CD14-positive monocyte (primary cell): ENCODE data around the gene RWDD1. TPM values are rescaled to one million over a fixed set of nuclear protein-coding genes. Genes with fewer than 3 reads are reported as not detected.

ENCODE experiments used
- DNase-seq, 3 donors: peaks; one replicate each; pipeline ENCODE4 v3.0.0-alpha.2; 2011 to 2022
- H2AFZ ChIP-seq: 2 replicates; pipeline ENCODE4 v1.6.0; 2012; ENCODE audit warnings: mild to moderate bottlenecking, low read depth, low read length, inconsistent platforms; ENCODE audit not compliant: insufficient read depth, poor library complexity, severe bottlenecking
- H3K27ac ChIP-seq, 2 donors: 1 replicate in 1 of 2; 2 replicates in 1 of 2; pipeline ENCODE4 v1.5.1; 2012 to 2013; ENCODE audit warnings: low read length in 2 of 2, control low read depth in 1 of 2, inconsistent platforms in 1 of 2, low read depth in 1 of 2, mild to moderate bottlenecking in 1 of 2
- H3K27me3 ChIP-seq, 2 donors: one replicate each; pipeline versions ENCODE4 v1.6.0 to v1.6.1; 2011 to 2013; ENCODE audit warnings: low read length in 2 of 2; ENCODE audit not compliant: control insufficient read depth in 2 of 2, insufficient read depth in 2 of 2
- H3K36me3 ChIP-seq, 2 donors: replicated peaks in 1 of 2; 1 replicate in 1 of 2; 2 replicates in 1 of 2; pipeline versions ENCODE4 v1.5.1 to v1.6.1; 2012 to 2013; ENCODE audit warnings: low read length in 2 of 2, control low read depth in 1 of 2, inconsistent platforms in 1 of 2, mild to moderate bottlenecking in 1 of 2; ENCODE audit not compliant: insufficient read depth in 2 of 2, control insufficient read depth in 1 of 2
- H3K4me1 ChIP-seq, 2 donors: 1 replicate in 1 of 2; 2 replicates in 1 of 2; pipeline versions ENCODE4 v1.5.1 to v1.6.1; 2012 to 2013; ENCODE audit warnings: low read length in 2 of 2, control low read depth in 1 of 2, inconsistent platforms in 1 of 2, mild to moderate bottlenecking in 1 of 2, moderate library complexity in 1 of 2; ENCODE audit not compliant: insufficient read depth in 2 of 2, control insufficient read depth in 1 of 2
- H3K4me2 ChIP-seq: replicated peaks from 2 replicates; pipeline ENCODE3; 2012; ENCODE audit warnings: low read length, moderate library complexity, mild to moderate bottlenecking; ENCODE audit not compliant: poor library complexity, severe bottlenecking; ENCODE audit errors: extremely low read depth
- H3K4me3 ChIP-seq, 3 experiments: fragments of 200-600 bp in 1 of 3; sonication (generic) in 1 of 3; replicated peaks in 1 of 3; 1 replicate in 2 of 3; 2 replicates in 1 of 3; pipeline ENCODE4 v1.5.1; 2011 to 2013; ENCODE audit warnings: low read length in 3 of 3, mild to moderate bottlenecking in 3 of 3, control low read depth in 2 of 3, low read depth in 2 of 3, inconsistent platforms in 1 of 3, moderate library complexity in 1 of 3
- H3K79me2 ChIP-seq: 2 replicates; pipeline ENCODE4 v1.6.0; 2012; ENCODE audit warnings: mild to moderate bottlenecking, control low read depth, inconsistent platforms, low read length, moderate library complexity; ENCODE audit not compliant: insufficient read depth
- H3K9ac ChIP-seq: 2 replicates; pipeline ENCODE4 v1.6.0; 2017; ENCODE audit warnings: low read length, mild to moderate bottlenecking; ENCODE audit not compliant: insufficient read depth, poor library complexity, severe bottlenecking
- H3K9me3 ChIP-seq, 2 donors: replicated peaks in 1 of 2; 1 replicate in 1 of 2; 2 replicates in 1 of 2; pipeline versions ENCODE4 v1.5.1 to v1.6.1; 2012 to 2013; ENCODE audit warnings: low read length in 2 of 2, control low read depth in 1 of 2; ENCODE audit not compliant: control insufficient read depth in 1 of 2, insufficient read depth in 1 of 2
- H4K20me1 ChIP-seq: 2 replicates; pipeline ENCODE4 v1.6.0; 2012; ENCODE audit warnings: mild to moderate bottlenecking, low read length, control low read depth, moderate library complexity; ENCODE audit not compliant: insufficient read depth
- H3K27ac Mint-ChIP-seq, 7 donors: one replicate each; pipeline ENCODE4 v1.8.0; 2020; ENCODE audit warnings: mild to moderate bottlenecking in 7 of 7, mixed read lengths in 7 of 7, moderate library complexity in 6 of 7, inconsistent platforms in 2 of 7
- H3K27me3 Mint-ChIP-seq, 3 donors: one replicate each; pipeline ENCODE4 v1.8.0; 2021 to 2022; ENCODE audit warnings: low read depth in 3 of 3, mild to moderate bottlenecking in 3 of 3, mixed read lengths in 3 of 3, moderate library complexity in 3 of 3, inconsistent platforms in 1 of 3
- H3K36me3 Mint-ChIP-seq, 2 donors: one replicate each; pipeline ENCODE4 v1.8.0; 2020; ENCODE audit warnings: mixed read lengths in 2 of 2, inconsistent platforms in 1 of 2, mild to moderate bottlenecking in 1 of 2
- H3K4me1 Mint-ChIP-seq: one replicate; pipeline ENCODE4 v1.8.0; 2020; ENCODE audit warnings: mild to moderate bottlenecking, mixed read lengths
- H3K4me3 Mint-ChIP-seq, 2 donors: one replicate each; pipeline ENCODE4 v1.8.0; 2020; ENCODE audit warnings: mild to moderate bottlenecking in 2 of 2, mixed read lengths in 2 of 2, moderate library complexity in 1 of 2
- H3K9me3 Mint-ChIP-seq, 7 donors: one replicate each; pipeline ENCODE4 v1.8.0; 2020 to 2022; ENCODE audit warnings: mixed read lengths in 7 of 7, mild to moderate bottlenecking in 6 of 7, moderate library complexity in 6 of 7, inconsistent platforms in 2 of 7
- WGBS: methylation state at CpG from one replicate; pipeline ENCODE4 v1.1.5; 2013; ENCODE audit warnings: missing lambda C conversion rate; ENCODE audit not compliant: insufficient coverage; 5-methylcytosine and 5-hydroxymethylcytosine counted together
- intact Hi-C, 2 donors: fragments of 100-400 bp; cut with micrococcal nuclease; formaldehyde crosslinking; loops; one replicate each; pipeline versions ENCODE4 v1.15.0 to v1.15.1; 2023
- polyA plus RNA-seq, 3 donors: library from polyadenylated mRNA; depleted of rRNA in 1 of 3; unstranded in 2 of 3; stranded (reverse) in 1 of 3; fragments of 300-500 nt in 2 of 3; fragments of >200 nt in 1 of 3; fragmentation: Illumina TruSeq in 2 of 3; gene quantifications; 1 replicate in 2 of 3; 2 replicates in 1 of 3; pipeline ENCODE4 v1.2.3, GENCODE V29; 2012 to 2021
- TF ChIP-seq, protein P1 (sequence below): fragments of 200-600 bp; IDR thresholded peaks from one replicate; pipeline ENCODE4 v1.8.0; 2022; ENCODE audit warnings: antibody characterized with exemption, mild to moderate bottlenecking

The RWDD1 gene
- polyA plus RNA-seq, 3 donors = 11.8 to 45.5 (median 34.7) TPM

DNA sequence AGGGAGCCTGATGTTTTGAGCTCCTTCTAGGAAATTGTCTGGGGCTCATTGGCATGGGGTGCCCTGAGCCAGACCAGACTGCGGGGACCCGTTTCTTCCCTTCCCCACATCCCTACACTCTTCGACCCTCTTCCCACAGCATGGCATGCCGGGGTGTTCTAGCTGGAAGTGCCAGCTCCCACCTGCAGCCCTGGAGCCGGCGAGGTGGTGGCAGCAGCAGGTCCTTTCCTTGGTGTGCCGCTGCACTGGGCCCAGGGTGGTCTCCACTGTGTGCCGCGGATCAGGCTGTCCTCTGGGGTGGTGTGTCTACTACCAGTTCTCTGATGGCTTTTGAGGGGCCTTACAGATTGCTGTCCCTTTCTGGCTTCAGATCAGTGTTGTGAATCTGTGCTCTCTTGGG lies 7.5 kb upstream of the RWDD1 start:
- Histone ChIP-seq H3K9ac (no peak overlapping the region), H3K4me2 (no peak overlapping the region), H3K4me3 (no peak overlapping the region), H3K4me1 (peaks cover 14 to 18% of the 10 kb centered on the region in 2 donors), H3K36me3 (no peaks in the 10 kb centered on the region), H3K27me3 (no peaks in the 10 kb centered on the region), H4K20me1 (no peaks in the 10 kb centered on the region), H3K9me3 (peaks cover 5 to 8% of the 10 kb centered on the region in 2 donors), H3K79me2 (no peaks in the 10 kb centered on the region), H3K27ac (no peak overlapping the region), H2AFZ (no peak overlapping the region)
- H3K4me1 Mint-ChIP-seq = peaks cover 24% of the 10 kb centered on the region
- H3K9me3 Mint-ChIP-seq = peaks cover 3 to 9% (median 6%) of the 10 kb centered on the region in 7 donors
- WGBS = 95% methylated on average over 7 of the region's 9 CpGs
- H3K27ac Mint-ChIP-seq = peak overlapping the region in 1 of 7 donors; percentile 10
- intact Hi-C loops = no loop called here
- TF ChIP-seq, protein P1, sequence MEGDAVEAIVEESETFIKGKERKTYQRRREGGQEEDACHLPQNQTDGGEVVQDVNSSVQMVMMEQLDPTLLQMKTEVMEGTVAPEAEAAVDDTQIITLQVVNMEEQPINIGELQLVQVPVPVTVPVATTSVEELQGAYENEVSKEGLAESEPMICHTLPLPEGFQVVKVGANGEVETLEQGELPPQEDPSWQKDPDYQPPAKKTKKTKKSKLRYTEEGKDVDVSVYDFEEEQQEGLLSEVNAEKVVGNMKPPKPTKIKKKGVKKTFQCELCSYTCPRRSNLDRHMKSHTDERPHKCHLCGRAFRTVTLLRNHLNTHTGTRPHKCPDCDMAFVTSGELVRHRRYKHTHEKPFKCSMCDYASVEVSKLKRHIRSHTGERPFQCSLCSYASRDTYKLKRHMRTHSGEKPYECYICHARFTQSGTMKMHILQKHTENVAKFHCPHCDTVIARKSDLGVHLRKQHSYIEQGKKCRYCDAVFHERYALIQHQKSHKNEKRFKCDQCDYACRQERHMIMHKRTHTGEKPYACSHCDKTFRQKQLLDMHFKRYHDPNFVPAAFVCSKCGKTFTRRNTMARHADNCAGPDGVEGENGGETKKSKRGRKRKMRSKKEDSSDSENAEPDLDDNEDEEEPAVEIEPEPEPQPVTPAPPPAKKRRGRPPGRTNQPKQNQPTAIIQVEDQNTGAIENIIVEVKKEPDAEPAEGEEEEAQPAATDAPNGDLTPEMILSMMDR = no peak
- peaks cover 6 to 12% (median 9%) of the 10 kb centered on the region in 3 donors for H3K27me3 Mint-ChIP-seq
- H3K4me3 Mint-ChIP-seq = no peak overlapping the region
- no peaks in the 10 kb centered on the region for H3K36me3 Mint-ChIP-seq
- no peak for DNase-seq

DNA sequence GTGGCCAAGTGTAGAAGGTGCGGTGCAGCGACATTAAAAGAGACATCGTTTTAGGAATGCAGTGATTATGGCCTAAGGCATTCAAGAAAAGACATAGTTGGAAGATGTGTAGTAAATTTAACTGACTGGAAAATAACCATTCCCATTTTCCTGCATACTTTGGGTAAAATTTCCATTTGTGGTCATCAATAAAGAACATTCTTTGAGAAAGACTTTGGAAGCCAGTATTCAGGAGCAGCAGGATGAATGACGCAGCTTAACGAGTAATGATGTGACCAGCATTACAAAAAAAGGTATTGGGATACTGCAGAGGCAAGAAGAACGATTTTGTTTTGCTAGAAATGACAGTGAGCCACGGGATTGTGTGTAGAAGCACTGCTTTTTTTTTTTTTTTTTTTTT lies 7.0 kb upstream of the RWDD1 start:
- Mint-ChIP-seq H3K4me1 (peaks cover 29% of the 10 kb centered on the region), H3K36me3 (no peaks in the 10 kb centered on the region), H3K4me3 (no peak overlapping the region), H3K9me3 (peaks cover 3 to 9% (median 6%) of the 10 kb centered on the region in 7 donors), H3K27me3 (peaks cover 6 to 12% (median 9%) of the 10 kb centered on the region in 3 donors), H3K27ac (peak overlapping the region in 1 of 7 donors; percentile 10)
- H3K4me3 ChIP-seq = no peak overlapping the region
- no peaks in the 10 kb centered on the region for H3K27me3 ChIP-seq
- H3K4me2 ChIP-seq = no peak overlapping the region
- peaks cover 5 to 8% of the 10 kb centered on the region in 2 donors for H3K9me3 ChIP-seq
- H4K20me1 ChIP-seq = no peaks in the 10 kb centered on the region
- H3K4me1 ChIP-seq = peaks cover 18 to 23% of the 10 kb centered on the region in 2 donors
- TF ChIP-seq, protein P1 = no peak
- H2AFZ ChIP-seq = no peak overlapping the region
- WGBS = 100% methylated on average over 2 of the region's 7 CpGs
- H3K27ac ChIP-seq = no peak overlapping the region
- intact Hi-C loops = no loop called here
- H3K36me3 ChIP-seq = no peaks in the 10 kb centered on the region
- H3K9ac ChIP-seq = no peak overlapping the region
- no peak for DNase-seq
- H3K79me2 ChIP-seq = no peaks in the 10 kb centered on the region
